Measurements from ENCODE around the gene RASGRP4. TPM values are rescaled to one million over a fixed set of nuclear protein-coding genes. Genes with fewer than 3 reads are reported as not detected.

The RASGRP4 gene
- total and polyA plus RNA-seq, 8 donors = 2.0 to 23.8 (median 2.8) TPM

DNA sequence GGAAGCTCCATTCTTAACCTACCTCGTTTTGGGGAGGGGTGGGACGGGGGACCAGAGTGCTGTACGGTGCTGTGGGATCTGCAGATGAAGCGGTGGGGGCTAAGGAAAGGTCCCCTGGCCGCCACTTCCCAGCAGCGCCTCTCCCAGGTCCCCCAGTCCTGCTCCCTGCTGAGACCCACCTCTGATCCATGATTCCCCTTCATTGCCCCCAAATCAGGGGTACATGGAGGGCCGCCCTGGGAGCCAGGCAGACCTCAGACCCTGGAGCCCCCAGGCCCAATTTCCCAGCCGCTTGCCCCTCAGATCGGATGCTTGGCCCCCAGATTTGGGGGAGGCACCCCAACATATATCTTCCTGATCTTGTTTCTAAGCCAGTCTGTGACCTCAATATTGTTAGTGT, 26.9 kb downstream of the RASGRP4 start:
- no peak for ATAC-seq
- DNase-seq = no peak
- no peaks in the 10 kb centered on the region for H3K9me3 ChIP-seq
- H3K4me3 ChIP-seq = no peak overlapping the region
- intact Hi-C loops (cut with DNase I) = no loop called here
- H3K4me1 ChIP-seq = peaks cover 0 to 16% of the 10 kb centered on the region in 2 donors
- H3K27ac ChIP-seq = no peak overlapping the region
- no peak for TF ChIP-seq CTCF (IDR thresholded peaks at IDR 0.05)
- H3K36me3 ChIP-seq = no peaks in the 10 kb centered on the region
- peaks cover 39 to 69% of the 10 kb centered on the region in 2 donors for H3K27me3 ChIP-seq

DNA sequence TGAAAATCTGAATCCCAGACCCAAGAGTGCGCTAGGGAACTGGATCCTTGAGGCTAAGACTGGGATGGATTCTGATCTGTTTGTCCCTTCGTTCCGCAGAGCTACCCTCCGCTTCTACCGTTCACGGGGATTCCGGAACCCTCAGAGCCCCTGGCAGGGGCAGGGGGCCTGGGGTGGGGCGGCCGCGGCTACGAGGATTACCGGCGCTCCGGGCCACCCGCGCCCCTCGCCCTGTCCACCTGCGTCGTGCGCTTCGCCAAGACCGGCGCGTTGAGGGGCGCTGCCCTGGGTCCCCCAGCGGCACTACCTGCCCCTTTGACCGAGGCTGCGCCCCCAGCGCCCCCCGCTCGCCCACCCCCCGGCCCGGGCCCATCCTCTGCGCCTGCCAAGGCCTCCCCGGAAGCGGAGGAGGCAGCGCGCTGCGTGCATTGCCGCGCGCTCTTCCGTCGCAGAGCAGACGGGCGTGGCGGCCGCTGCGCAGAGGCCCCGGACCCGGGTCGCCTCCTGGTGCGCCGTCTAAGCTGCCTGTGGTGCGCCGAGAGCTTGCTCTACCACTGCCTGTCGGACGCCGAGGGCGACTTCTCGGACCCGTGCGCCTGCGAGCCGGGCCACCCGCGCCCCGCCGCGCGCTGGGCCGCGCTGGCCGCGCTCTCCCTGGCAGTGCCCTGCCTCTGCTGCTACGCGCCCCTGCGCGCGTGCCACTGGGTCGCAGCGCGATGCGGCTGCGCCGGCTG, 30.5 kb downstream of the RASGRP4 start:
- H3K27me3 ChIP-seq = peaks cover 45 to 97% of the 10 kb centered on the region in 2 donors

DNA sequence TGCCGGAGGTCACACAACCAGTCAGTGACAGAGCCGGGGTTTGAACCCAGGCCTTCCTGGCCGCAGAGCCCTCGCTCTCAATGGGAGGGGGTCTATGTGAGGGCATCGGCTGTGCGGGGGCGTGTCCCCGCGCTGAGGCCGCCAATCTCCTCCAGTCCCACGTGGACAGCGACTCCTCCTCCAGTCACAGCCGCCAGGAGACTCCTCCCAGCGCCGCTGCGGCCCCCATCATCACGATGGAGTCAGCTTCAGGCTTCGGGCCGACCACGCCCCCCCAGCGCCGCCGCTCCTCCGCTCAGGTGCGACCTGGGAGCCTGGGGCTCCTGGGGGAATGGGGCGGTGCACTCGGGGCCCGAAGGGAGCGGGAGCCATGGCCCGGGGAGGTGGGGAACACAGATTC, 31.5 kb downstream of the RASGRP4 start:
- DNase-seq (peak in 1 of 4 donors; percentile 36), ATAC-seq (peak; percentile 21)
- peaks cover 45 to 97% of the 10 kb centered on the region in 2 donors for H3K27me3 ChIP-seq
- no peak for TF ChIP-seq CTCF (IDR thresholded peaks at IDR 0.05)
- H3K4me3 ChIP-seq = no peak overlapping the region
- peaks cover 0 to 10% of the 10 kb centered on the region in 2 donors for H3K4me1 ChIP-seq
- intact Hi-C loops (cut with DNase I) = no loop called here
- H3K9me3 ChIP-seq = no peaks in the 10 kb centered on the region
- H3K36me3 ChIP-seq = no peaks in the 10 kb centered on the region
- H3K27ac ChIP-seq = no peak overlapping the region

More for the DNA sequence above, 30.5 kb downstream of the RASGRP4 start:
- no peaks in the 10 kb centered on the region for H3K36me3 ChIP-seq
- intact Hi-C loops (cut with DNase I) = no loop called here
- H3K27ac ChIP-seq = no peak overlapping the region
- H3K9me3 ChIP-seq = no peaks in the 10 kb centered on the region
- peak overlapping the region in 1 of 2 donors; percentile 16 for H3K4me3 ChIP-seq
- DNase-seq (no peak), ATAC-seq (no peak)
- H3K4me1 ChIP-seq = peaks cover 0 to 9% of the 10 kb centered on the region in 2 donors
- no peak for TF ChIP-seq CTCF (IDR thresholded peaks at IDR 0.05)

GRCh38 chr19:38392707-38393308, 33.2 kb downstream of the RASGRP4 start:
- ATAC-seq (no peak), DNase-seq (no peak)
- Histone ChIP-seq H3K4me3 (no peak overlapping the region), H3K27ac (no peak overlapping the region), H3K4me1 (peaks cover 9 to 27% of the 10 kb centered on the region in 2 donors), H3K36me3 (no peaks in the 10 kb centered on the region), H3K9me3 (no peaks in the 10 kb centered on the region), H3K27me3 (peaks cover 39 to 97% of the 10 kb centered on the region in 2 donors)
- intact Hi-C loops (cut with DNase I) = no loop called here
- no peak for TF ChIP-seq CTCF (IDR thresholded peaks at IDR 0.05)

GRCh38 chr19:38391911-38392464, 34.0 kb downstream of the RASGRP4 start:
- H3K36me3 ChIP-seq = no peaks in the 10 kb centered on the region
- peaks cover 11 to 35% of the 10 kb centered on the region in 2 donors for H3K4me1 ChIP-seq
- no peak overlapping the region for H3K4me3 ChIP-seq
- TF ChIP-seq CTCF (IDR thresholded peaks at IDR 0.05) = no peak
- intact Hi-C loops (cut with DNase I) = no loop called here
- ATAC-seq (no peak), DNase-seq (no peak)
- H3K9me3 ChIP-seq = no peaks in the 10 kb centered on the region
- H3K27ac ChIP-seq = no peak overlapping the region
- peaks cover 33 to 97% of the 10 kb centered on the region in 2 donors for H3K27me3 ChIP-seq

All from left lung (tissue), 10 donors.